GM19023 (cell line): ENCODE data around the gene USP22.

Source experiments
- ATAC-seq: cut with Tn5 transposase; IDR thresholded peaks from one replicate; pipeline ENCODE4 v1.9.1; 2021; ENCODE audit warnings: mild to moderate bottlenecking, moderate library complexity; ENCODE audit not compliant: unreplicated experiment

USP22 gene

DNA sequence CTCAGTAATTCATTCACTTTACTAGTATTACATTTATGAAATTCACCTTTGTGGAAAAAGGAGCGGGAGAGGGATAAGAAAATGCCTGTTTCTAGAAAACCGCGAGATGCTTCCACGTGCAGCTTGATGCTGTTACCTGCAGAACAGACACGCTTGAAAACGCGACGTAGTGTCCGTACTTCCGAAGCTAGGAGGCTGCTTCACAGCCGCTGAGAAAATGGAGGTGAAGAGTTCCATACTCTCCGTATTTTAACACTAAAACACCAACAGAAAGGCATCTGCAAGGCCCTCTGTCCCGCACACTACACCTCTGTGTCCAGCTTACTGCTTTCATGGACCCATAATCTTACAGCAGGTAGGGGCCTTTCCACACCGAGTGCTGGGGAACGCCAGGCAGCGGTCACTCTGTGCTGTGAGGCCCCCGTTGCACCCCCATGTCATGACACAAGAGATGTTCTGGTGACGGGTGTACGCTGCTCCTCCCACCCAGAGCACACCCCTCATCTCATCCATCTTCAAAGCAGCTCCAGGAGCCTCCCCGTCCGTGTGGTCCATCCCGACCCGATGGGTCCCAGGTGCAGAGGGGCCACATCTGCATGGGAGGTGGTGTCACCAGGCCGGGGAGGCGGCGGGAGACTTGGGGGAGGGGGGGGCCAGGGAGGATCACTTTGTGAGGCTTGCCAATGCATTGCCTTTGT, 40.4 kb downstream of the USP22 start:
- no peak for ATAC-seq

DNA sequence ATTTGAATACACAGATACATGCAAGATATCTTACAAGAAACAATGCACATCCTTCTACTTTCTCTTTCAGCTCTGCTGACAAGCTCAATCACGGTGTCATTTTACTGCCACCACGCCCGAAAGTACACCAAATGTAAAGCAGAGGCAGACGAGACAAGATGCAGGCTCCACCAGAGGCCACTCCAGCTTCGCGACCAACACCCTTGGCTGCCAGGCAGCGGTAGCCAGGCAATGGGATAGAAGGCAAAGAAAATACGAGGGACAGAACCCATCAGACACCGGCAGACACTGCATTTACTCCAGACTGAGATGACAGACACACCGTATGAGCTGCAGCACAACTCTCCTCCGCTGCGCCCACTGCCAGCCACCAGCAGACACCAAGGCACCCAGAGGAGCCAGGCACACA, 41.0 kb downstream of the USP22 start:
- ATAC-seq = no peak

DNA sequence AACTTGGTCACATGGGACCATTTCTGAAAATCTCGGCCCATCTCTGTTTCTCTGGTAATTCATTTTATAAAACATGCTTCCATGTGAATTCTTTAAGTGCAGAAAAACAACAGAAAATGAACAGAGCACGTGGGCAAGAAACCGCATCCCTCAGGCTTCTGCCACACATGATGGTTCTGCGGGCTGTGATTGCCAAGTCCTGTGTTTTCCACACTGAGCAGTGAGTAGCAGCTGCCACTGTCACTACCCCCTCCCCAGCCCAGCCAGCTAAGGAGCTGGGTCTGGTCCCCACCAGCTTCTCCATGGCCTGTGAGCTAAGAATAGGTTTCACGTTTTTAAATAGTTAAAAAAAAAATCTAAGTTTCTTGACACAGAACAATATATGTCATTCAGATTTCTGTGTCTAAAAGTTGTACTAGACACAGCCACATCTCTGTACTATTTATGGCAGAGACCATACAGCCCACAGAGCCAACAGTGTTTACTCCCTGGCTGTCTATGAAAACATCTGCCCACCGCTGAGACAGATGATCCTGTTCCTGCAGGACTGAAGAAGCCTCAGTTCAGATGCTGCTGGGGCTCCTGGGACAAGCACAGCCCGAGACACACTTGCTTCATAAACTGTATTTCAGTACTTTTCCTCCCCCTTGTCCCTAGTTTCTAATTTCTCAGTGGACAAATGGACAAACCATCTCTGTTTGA, 41.5 kb downstream of the USP22 start:
- no peak for ATAC-seq

DNA sequence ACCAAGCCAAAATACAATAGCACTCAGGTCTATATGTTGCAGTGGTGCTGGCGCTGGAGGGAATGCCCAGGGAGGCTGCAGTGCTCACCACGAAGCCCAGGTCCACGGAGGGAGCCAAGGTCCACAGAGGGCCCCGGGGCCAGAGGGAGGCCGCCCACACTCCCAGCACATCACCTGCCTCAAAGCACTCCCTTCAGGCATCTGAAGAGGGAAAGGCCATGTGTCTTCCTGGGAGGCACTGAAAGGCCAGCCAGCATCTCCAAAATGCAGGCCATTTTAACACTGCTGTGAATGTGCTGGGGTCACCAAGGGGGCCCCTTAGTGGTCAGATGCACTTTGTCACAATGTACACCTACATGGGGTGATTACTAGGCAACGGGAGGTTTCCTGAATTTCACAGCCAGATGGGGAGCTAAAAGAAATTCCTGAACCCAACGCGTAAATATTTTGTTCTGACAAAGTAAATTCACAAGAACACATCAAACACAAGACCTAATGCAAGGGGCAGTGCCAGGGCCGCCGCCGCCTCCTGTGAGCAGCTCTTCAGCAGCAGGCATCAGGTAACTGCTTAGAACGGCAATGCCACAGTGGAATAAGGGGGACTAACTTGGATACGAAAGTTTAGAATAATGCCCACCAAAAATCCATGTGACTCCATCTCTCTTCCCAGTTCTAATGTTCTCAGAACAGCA, 42.8 kb downstream of the USP22 start:
- ATAC-seq = no peak

GRCh38 chr17:20999044-20999573, 43.7 kb downstream of the USP22 start:
- no peak for ATAC-seq

GRCh38 chr17:20998571-20999043, 44.2 kb downstream of the USP22 start:
- no peak for ATAC-seq

DNA sequence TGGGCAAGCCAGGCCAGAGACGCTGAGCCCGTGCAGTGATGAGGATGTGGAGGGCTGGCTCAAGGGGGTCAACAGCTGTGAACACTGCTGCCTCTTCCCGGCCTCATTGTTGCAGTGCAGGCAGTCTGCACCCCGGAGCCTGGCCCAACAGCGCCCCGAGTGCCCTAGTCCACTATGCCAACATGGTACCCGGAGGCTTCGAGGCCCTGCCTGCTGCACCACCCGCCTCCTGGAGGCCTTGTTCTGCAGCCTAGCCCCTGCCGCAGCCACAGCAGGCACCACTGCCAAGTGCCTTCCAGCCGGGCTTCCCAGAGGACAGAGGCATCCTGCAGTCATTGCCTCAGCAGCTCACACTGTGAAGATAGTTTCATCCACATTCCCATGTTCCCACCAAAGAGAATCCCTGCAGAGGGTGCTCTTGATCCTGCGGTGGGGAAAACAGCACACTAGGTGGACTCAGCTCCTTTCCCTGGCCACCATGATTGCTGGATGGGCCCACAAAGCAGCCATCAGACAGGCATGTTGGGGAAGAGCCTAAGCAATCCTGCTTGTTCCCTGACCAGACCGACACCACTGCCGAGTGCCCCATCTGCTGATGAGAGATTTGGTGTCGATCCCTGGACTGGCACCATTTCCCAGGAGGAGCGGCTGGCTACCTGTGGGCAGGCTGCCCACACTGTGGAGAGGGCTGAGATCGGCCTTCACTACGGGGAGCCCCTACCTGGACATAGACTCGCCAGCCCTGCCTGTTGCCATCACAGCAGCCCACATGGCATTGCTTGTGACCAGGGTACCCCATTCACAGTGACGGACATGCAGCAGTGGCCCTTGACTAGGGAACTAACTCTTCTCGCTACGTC, 44.9 kb downstream of the USP22 start:
- ATAC-seq = no peak

DNA sequence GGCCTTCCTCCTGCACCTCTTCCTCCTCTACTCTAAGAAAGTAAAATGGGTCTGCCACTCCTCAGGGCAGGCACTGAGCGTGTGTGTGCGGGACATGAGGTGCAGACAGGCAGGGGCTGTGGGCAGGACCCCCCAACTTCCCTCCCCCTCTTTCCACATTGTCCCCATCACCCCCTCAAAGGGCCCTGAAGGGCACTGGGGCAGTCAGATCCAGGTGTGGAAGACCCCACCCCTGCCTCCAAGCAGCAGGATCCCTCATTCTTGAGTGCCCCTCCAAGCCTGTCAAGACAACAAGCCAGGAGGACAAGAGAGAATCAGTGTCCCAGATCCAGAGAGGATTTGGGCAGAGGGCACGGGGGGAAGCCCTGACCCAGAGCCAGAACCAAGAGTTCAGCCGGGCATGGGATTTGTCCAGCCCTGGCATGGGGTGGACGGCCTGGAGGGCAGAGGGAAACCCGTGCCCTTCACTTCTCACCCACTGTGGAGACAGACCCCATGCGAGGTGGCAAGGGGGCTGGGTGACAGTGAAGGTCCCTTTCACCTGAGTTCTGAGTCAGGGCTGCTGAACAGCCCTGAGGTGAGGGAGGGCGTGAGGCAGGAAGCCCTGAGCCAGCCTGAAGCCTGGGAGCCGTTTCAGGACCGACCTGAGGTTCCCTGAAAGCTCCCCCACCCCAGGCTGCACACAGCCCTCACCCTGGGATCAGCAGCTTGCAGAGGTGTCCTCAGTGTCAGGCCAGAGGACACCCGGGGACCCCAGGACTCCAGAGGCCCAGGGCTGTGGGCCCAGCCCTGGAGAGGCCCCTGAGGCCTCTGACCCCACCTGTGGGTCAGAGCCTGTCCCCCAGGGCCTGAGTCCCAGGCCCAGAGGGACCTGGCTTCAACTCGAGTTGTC, 45.8 kb downstream of the USP22 start:
- no peak for ATAC-seq

DNA sequence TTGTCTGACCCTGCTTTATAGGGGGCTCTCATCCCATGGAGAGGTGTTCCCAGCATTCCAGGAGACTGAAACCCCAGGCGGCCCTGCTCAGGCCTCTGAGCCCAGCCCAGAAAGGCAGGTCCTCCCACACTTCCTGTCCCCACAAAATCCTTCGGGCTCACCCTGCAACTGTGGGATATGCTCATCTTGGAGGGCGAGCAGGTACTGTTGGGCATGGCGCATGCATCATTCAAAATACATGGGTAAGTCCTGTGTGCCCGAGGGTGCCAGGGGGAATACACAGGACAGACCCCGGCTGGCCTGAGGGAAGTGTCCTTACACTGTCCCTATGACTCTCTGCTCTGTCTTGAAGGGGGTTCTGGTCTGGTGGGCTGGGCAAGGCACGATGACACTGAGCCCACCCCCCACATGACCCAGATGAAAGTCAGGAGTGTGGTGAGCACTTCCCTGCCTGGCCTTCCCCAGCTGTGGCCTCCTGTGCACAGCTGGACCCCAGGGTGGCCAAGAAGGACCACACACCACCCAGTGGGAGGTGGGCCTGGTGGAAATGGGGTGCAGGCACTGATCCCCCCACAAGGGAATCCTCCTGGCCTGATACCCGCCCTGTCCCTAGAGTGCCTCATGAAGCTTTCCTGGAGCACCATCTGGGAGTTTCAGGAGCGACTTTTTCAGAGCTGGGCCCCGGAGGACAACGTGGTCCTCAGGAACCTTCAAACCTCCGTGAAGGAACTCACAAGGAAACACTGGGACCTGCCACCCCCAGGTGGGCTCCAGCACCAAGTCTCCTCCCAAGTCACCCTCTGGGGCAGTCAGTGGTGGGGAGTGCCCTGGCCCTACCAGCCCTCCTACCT, 46.7 kb downstream of the USP22 start:
- ATAC-seq = no peak

DNA sequence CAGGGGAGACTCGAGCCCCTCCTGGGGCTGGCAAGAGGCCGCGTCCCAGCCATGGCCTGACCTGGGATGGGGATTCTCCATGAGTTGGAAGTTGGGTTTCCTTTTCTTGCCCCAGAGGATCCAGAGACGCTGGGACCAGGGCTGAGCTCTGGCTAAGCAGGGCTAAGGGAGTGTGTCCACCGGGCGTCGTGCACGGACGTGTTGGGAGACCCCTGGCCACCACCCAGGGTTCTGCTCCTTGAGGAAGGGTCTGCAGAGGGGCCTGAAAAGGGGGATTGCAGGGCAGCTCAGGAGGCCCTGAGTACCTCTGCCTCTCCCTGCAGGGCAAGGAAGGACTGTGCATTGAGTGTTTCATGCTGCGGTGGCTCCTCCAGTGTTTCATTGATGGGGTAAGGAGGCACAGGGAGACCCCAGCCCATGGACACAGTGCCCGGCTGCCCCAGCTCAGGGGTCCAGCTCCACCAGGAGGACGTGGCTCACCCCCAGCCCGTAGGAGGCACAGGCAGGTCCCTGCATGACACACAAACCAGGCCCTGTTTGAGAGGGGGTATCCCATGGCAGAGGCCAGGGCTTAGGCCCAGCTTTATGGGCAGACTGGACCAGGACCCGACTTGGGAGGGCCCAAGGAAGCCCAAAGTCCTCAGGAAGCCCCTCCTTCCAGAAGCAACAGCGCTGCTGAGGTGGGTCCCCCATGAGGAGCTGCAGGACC, 47.5 kb downstream of the USP22 start:
- no peak for ATAC-seq

GRCh38 chr17:20994779-20995149, 48.0 kb downstream of the USP22 start:
- no peak for ATAC-seq

DNA sequence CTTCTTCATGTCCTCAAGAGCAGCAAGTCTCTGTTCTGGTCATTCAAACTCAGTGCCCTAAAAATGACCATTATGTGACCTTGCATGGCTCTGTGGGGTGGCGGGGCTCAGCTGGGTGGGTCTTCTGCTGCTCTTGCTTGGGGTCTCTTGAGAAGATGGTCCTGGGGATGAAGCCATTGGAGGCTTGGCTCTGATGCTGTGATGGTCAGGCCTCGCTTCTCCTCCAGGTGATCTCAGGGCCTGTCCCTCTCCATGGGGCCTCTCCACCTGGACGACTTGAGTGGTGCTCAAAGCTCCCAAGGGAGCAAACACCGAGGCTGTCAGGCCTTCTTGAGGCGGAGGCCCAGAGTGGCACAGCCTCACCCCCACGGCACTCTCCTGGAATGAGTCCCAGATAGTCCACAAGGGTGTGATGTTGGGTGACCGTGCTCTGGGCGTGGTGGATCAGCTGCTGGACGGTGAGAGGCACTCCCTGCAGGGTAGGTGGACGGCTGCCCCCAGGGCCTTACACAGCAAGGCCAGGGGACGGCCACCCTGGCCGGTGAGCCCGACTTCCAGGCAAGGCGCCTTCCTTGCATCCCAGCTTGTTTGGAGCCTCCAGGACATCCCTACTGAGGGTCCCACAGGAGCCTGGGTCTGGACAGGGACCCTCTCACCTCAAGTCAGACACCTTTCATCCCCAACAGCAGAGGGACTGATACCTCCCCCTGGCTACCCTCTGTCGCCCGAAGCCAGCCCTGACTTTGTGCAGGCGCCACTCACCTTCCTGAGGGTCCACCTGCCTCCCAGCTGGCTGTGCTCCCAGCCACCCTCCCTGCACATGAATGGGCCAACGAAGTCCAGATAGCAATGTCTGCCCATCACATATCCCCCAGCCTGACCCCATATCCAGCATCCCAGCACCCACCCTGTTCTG, 48.7 kb downstream of the USP22 start:
- no peak for ATAC-seq

- no peak for ATAC-seq
Observed at GRCh38 chr17:20992987-20993862, 49.6 kb downstream of the USP22 start.

DNA sequence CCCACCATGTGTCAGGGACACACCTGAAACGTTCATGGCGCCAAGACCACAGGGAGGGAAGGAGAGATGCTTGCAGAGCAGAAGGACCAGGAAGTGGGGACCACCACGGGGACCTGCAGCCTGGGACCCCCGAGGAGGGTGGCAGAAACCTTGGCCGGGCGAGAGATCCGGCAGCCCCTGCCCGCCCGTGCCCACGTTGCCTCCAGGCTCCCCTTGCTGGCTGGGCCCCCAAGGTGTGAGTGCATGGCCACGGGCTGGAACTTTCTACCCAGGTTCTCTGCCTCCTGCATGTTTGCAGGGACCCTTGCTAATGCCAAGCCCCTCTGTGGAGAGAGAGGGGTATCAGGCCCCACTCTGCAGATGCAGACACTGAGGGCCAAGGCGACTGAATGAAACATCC, 50.4 kb downstream of the USP22 start:
- no peak for ATAC-seq

- no peak for ATAC-seq
Observed at GRCh38 chr17:20991276-20992037, 51.4 kb downstream of the USP22 start.
